Measurements from ENCODE around the gene APOBEC3C.
"Not testable (repeated sequence)": the region's sequence is repeated elsewhere in the genome, so short reads cannot be mapped to it uniquely, and the experiment has no call there.

The APOBEC3C gene

DNA sequence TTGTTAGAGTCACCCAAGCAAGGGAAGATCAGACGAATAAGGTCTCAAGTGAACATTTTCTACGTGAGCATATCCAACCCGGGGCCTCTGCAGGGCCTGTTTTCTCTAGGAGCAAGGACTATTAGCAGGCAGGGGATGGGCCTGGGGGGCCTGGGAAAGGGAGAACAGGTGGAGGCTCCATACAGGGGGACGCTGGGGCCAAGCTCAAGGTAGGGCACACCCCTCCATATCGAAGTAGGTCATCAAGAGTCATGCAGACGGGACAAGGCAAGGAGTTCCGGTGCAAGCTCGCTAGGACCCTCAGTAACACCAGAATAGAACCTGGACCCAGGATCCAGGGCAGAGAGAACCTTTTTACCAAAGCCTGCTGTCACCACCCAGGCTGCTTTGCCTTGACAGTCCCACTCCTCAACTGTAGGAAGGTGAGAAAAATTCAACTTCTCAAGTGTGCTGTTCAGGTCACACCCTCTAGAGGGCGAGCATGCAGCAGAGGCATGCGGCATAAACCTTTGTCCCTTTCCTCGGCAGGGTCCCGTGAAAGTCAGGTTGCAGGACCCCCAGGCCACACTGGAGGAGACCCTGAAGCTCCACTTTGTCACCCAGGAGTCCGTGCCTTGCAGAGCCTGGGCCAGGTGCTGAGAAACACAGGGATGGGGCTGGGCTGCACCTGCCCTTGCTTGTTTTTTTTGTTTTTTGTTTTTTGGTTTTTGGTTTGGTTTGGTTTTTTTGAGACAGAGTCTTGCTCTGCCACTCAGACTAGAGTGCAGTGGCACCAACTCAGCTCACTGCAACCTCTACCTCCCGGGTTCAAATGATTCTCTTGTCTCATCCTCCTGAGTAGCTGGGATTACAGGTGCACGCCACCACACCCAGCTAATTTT, 40.5 kb upstream of the APOBEC3C start:
- Histone ChIP-seq H3K27me3 (ENCODE audit: insufficient read depth, poor library complexity, severe bottlenecking) (no peaks in the 10 kb centered on the region), H3K27ac (replicated peaks) (no peak overlapping the region), H3K4me3 (replicated peaks; ENCODE audit: insufficient read depth, low read length) (no peak overlapping the region)
- peak; percentile 90 for TF ChIP-seq CTCF (IDR thresholded peaks at IDR 0.05; ENCODE audit: insufficient read depth, low read length)
- TF ChIP-seq POLR2AphosphoS5 (IDR thresholded peaks at IDR 0.05; ENCODE audit: low read depth), result no peak
- no peak for TF ChIP-seq GABPA (IDR thresholded peaks at IDR 0.05; ENCODE audit: low read depth)
- DNase-seq (ENCODE audit: low read depth in 1 of 2, low spot score in 1 of 2), result peak in 1 of 2 experiments; percentile 21

DNA sequence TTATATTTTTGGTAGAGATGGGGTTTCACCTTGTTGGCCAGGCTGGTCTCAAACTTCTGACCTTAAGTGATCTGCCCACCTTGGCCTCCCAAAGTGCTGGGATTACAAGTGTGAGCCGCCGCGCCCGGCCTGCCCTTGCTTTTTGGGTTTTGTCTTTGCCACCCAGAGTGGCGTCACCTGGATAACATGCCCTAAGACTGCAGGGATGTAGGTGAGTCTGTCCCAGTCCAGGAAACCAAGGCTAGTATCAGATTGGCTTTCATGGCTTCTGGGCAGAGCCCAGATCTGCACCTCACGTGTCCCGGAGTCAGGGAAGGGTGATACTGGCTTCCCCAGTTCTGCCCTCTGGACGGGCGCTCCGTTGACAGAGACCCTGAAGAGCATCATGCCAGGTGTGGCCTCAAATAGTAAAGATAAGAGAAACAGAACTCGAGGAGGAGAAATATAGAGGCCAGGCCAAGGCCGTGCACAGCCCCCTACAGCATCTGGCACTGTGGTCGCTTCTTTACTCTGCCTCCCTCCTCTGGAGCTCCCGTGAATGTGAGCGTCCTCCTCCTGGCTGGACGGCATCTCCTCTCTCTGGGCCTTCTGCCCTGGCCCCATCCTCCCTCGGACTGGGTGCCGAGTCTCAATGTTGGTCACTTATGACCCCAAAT, 39.8 kb upstream of the APOBEC3C start:
- DNase-seq (ENCODE audit: low read depth in 1 of 2, low spot score in 1 of 2), result no peak
- Histone ChIP-seq H3K4me3 (replicated peaks; ENCODE audit: insufficient read depth, low read length) (no peak overlapping the region), H3K27me3 (ENCODE audit: insufficient read depth, poor library complexity, severe bottlenecking) (no peaks in the 10 kb centered on the region), H3K27ac (replicated peaks) (no peak overlapping the region)
- TF ChIP-seq CTCF (IDR thresholded peaks at IDR 0.05; ENCODE audit: insufficient read depth, low read length) (no peak), REST (IDR thresholded peaks at IDR 0.05; ENCODE audit: insufficient replicate concordance, low read depth) (no peak), POLR2AphosphoS5 (IDR thresholded peaks at IDR 0.05; ENCODE audit: low read depth) (no peak), GABPA (IDR thresholded peaks at IDR 0.05; ENCODE audit: low read depth) (no peak), SPI1 (IDR thresholded peaks at IDR 0.05; ENCODE audit: borderline replicate concordance, low read depth) (no peak)

GRCh38 chr22:38974826-38975175, 39.3 kb upstream of the APOBEC3C start:
- TF ChIP-seq REST (IDR thresholded peaks at IDR 0.05; ENCODE audit: insufficient replicate concordance, low read depth) (no peak), POLR2AphosphoS5 (IDR thresholded peaks at IDR 0.05; ENCODE audit: low read depth) (no peak), SPI1 (IDR thresholded peaks at IDR 0.05; ENCODE audit: borderline replicate concordance, low read depth) (no peak), GABPA (IDR thresholded peaks at IDR 0.05; ENCODE audit: low read depth) (no peak), CTCF (IDR thresholded peaks at IDR 0.05; ENCODE audit: insufficient read depth, low read length) (no peak)
- no peaks in the 10 kb centered on the region for H3K27me3 ChIP-seq (ENCODE audit: insufficient read depth, poor library complexity, severe bottlenecking)
- H3K4me3 ChIP-seq (replicated peaks; ENCODE audit: insufficient read depth, low read length), result no peak overlapping the region

GRCh38 chr22:38977289-38977688, 36.8 kb upstream of the APOBEC3C start:
- not testable (repeated sequence) for H3K4me3 ChIP-seq (replicated peaks; ENCODE audit: insufficient read depth, low read length); DNase-seq (ENCODE audit: low read depth in 1 of 2, low spot score in 1 of 2); H3K27me3 ChIP-seq (ENCODE audit: insufficient read depth, poor library complexity, severe bottlenecking); H3K27ac ChIP-seq (replicated peaks)

More at GRCh38 chr22:38974826-38975175, 39.3 kb upstream of the APOBEC3C start:
- DNase-seq (ENCODE audit: low read depth in 1 of 2, low spot score in 1 of 2), result no peak
- H3K27ac ChIP-seq (replicated peaks), result no peak overlapping the region

DNA sequence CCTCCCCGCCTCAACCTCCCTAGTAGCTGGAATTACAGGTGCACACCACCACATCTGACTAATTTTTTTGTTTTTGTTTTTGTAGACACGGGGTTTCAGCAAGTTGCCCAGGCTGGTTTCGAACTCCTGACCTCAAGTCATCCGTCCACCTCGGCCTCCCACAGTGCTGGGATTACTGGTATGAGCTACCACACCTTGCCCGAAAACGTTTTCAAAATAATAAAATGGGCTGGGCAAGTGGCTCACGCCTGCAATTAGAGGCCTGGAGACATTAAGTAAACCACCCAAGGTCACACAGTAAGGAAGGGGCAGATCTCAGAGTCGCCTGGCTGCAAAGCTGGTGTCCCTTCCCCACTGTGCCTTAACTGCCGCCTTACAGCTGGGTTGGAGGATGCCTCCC, 33.5 kb upstream of the APOBEC3C start:
- not testable (repeated sequence) for H3K27ac ChIP-seq (replicated peaks); H3K27me3 ChIP-seq (ENCODE audit: insufficient read depth, poor library complexity, severe bottlenecking); H3K4me3 ChIP-seq (replicated peaks; ENCODE audit: insufficient read depth, low read length); DNase-seq (ENCODE audit: low read depth in 1 of 2, low spot score in 1 of 2)

All from HL-60 (cell line).